ENCODE results near the gene RBM19. TPM values are rescaled to one million over a fixed set of nuclear protein-coding genes. Genes with fewer than 3 reads are reported as not detected.
A peak's percentile ranks its signal among the peaks of the same experiment; 100 is the strongest.

RBM19 gene
- polyA plus RNA-seq, 2 of the 4 experiments (the other 2 are of a cell fraction): 16.0 to 18.6 TPM

GRCh38 chr12:113954547-113954946 is 11.6 kb downstream of the RBM19 start (continued):
- TF ChIP-seq TFCP2L1 (CRISPR knock-in tag; IDR thresholded peaks at IDR 0.05) (no peak), CHD4 (IDR thresholded peaks at IDR 0.05; ENCODE audit: borderline replicate concordance) (no peak), BHLHE40 (IDR thresholded peaks at IDR 0.05; ENCODE audit: low read depth, low read length) (no peak), POLR2A (IDR thresholded peaks at IDR 0.05; ENCODE audit: low read length) (no peak), FOSB (CRISPR knock-in tag; IDR thresholded peaks at IDR 0.05) (no peak)

GRCh38 chr12:113950873-113951272 is 15.3 kb downstream of the RBM19 start:
- Histone ChIP-seq H3K4me3 (no peak overlapping the region), H3K9me3 (no peaks in the 10 kb centered on the region), H3K4me2 (no peak overlapping the region), H3K27ac (no peak overlapping the region), H3K4me1 (no peaks in the 10 kb centered on the region)
- no peak for TF ChIP-seq TFCP2L1 (CRISPR knock-in tag; IDR thresholded peaks at IDR 0.05)
- no peak for TF ChIP-seq POLR2A (IDR thresholded peaks at IDR 0.05; ENCODE audit: low read length)
- TF ChIP-seq TP53 (CRISPR knock-in tag; IDR thresholded peaks at IDR 0.05): no peak
- TF ChIP-seq RAD21 (conservative IDR thresholded peaks at IDR 0.05 in 1 of 2, IDR thresholded peaks at IDR 0.05 in 1 of 2): no peak
- TF ChIP-seq HOXB5 (CRISPR knock-in tag; IDR thresholded peaks at IDR 0.05): no peak
- TF ChIP-seq, protein P1, sequence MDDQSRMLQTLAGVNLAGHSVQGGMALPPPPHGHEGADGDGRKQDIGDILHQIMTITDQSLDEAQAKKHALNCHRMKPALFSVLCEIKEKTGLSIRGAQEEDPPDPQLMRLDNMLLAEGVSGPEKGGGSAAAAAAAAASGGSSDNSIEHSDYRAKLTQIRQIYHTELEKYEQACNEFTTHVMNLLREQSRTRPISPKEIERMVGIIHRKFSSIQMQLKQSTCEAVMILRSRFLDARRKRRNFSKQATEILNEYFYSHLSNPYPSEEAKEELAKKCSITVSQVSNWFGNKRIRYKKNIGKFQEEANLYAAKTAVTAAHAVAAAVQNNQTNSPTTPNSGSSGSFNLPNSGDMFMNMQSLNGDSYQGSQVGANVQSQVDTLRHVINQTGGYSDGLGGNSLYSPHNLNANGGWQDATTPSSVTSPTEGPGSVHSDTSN (IDR thresholded peaks at IDR 0.05): no peak
- TF ChIP-seq SREBF2 (IDR thresholded peaks at IDR 0.05): no peak
- no peak for TF ChIP-seq FOSL2 (IDR thresholded peaks at IDR 0.05)
- no peak for TF ChIP-seq FOSL2 (CRISPR knock-in tag; IDR thresholded peaks at IDR 0.05)
- no peak for TF ChIP-seq JUN (IDR thresholded peaks at IDR 0.05)
- TF ChIP-seq, protein P2, sequence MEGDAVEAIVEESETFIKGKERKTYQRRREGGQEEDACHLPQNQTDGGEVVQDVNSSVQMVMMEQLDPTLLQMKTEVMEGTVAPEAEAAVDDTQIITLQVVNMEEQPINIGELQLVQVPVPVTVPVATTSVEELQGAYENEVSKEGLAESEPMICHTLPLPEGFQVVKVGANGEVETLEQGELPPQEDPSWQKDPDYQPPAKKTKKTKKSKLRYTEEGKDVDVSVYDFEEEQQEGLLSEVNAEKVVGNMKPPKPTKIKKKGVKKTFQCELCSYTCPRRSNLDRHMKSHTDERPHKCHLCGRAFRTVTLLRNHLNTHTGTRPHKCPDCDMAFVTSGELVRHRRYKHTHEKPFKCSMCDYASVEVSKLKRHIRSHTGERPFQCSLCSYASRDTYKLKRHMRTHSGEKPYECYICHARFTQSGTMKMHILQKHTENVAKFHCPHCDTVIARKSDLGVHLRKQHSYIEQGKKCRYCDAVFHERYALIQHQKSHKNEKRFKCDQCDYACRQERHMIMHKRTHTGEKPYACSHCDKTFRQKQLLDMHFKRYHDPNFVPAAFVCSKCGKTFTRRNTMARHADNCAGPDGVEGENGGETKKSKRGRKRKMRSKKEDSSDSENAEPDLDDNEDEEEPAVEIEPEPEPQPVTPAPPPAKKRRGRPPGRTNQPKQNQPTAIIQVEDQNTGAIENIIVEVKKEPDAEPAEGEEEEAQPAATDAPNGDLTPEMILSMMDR (IDR thresholded peaks at IDR 0.05): no peak
- no peak for TF ChIP-seq ZSCAN20 (CRISPR knock-in tag; IDR thresholded peaks at IDR 0.05)
- FAIRE-seq (no peak), DNase-seq (ENCODE audit: low read depth in 1 of 2, low spot score in 1 of 2) (no peak), ATAC-seq (no peak)
- WGBS (ENCODE audit: missing lambda C conversion rate): 84% methylated on average over 3 of the region's 3 CpGs
- ChIA-PET CTCF (no interaction called here), POLR2A (no interaction called here)

DNA sequence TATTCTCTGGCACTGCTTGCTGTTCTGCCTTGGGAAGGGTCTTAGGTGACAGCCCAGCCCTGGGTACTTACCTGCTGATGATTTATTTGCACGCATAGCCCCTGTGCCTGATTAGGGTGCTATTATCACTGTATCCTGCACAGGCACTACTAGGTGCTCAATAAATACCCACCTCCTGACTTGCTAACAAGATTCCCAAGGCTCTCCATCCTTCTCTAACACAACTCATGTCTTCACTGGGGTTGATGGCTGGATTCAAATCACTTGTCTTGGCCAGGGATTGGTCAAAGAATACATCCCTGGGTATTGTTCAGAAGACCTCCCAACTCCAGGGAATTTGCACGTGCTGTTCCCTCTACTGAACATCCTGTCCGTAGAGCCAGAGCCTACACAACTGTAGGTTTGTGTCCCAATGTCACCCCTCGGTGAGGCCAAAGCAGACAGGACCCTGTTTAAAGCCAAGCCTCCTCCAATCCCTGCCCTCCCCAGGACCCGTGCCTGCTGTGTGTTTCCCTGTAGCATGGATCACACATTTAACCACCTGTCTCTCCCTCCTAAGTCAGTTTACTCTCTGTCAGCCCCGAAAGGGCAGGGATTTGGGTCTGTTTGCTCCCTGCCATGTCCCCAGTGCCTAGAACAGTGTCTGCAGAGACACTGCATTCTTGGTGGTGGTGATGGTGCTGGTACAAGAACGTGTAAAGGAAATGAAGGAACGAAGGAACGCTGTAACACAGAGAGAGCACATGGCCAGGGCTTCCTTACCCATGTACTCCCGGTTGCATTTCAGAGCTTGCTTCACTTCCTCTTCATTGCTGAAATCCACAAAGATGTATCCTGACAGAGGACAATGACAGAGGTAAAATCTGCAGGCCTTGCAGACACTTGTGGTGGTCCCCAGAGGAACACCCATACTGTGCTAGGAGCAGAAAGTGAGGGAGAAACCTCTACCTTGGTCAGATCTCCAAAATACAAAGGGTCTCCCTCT is 16.5 kb downstream of the RBM19 start:
- TF ChIP-seq BCL3 (IDR thresholded peaks at IDR 0.05) (no peak), EHF (CRISPR knock-in tag; IDR thresholded peaks at IDR 0.05) (no peak), HOXB5 (CRISPR knock-in tag; IDR thresholded peaks at IDR 0.05) (no peak), SMC3 (IDR thresholded peaks at IDR 0.05) (no peak), RCOR1 (IDR thresholded peaks at IDR 0.05; ENCODE audit: low read depth, low read length) (no peak), ZC3H11A (IDR thresholded peaks at IDR 0.05) (no peak), HOXB13 (CRISPR knock-in tag; IDR thresholded peaks at IDR 0.05; ENCODE audit: low read depth) (no peak), MAFK (IDR thresholded peaks at IDR 0.05; ENCODE audit: partially characterized antibody) (no peak), CHD4 (IDR thresholded peaks at IDR 0.05; ENCODE audit: borderline replicate concordance) (no peak), KDM1A (IDR thresholded peaks at IDR 0.05; ENCODE audit: low read depth) (no peak), ZFP36 (IDR thresholded peaks at IDR 0.05; ENCODE audit: borderline replicate concordance, partially characterized antibody) (no peak), HOXA7 (CRISPR knock-in tag; IDR thresholded peaks at IDR 0.05) (no peak), POLR2A (IDR thresholded peaks at IDR 0.05; ENCODE audit: low read length) (no peak), RFX5 (IDR thresholded peaks at IDR 0.05) (no peak), MYC (IDR thresholded peaks at IDR 0.05; ENCODE audit: borderline replicate concordance, low read length) (no peak), JUNB (IDR thresholded peaks at IDR 0.05) (no peak), PHF8 (IDR thresholded peaks at IDR 0.05; ENCODE audit: borderline replicate concordance, low read depth) (no peak), MAZ (IDR thresholded peaks at IDR 0.05; ENCODE audit: borderline replicate concordance, low read depth, low read length) (no peak)
- TF ChIP-seq, protein P1 (IDR thresholded peaks at IDR 0.05): no peak
- 87% methylated on average over 10 of the region's 10 CpGs for WGBS (ENCODE audit: missing lambda C conversion rate)
- Histone ChIP-seq H3K4me2 (no peak overlapping the region), H3K9me3 (no peaks in the 10 kb centered on the region), H3K4me3 (no peak overlapping the region), H3K4me1 (no peaks in the 10 kb centered on the region), H3K27ac (no peak overlapping the region)
- ChIA-PET CTCF (no interaction called here), POLR2A (no interaction called here)
- DNase-seq (ENCODE audit: low read depth in 1 of 2, low spot score in 1 of 2): no peak
- FAIRE-seq: no peak
- ATAC-seq: 0 out of 6 replicates have a peak, but pooled peaks of 1 of the 2 experiments have one; percentile 3

Data from A549 (cell line).